ENCODE results near the gene DUS1L.

DNA sequence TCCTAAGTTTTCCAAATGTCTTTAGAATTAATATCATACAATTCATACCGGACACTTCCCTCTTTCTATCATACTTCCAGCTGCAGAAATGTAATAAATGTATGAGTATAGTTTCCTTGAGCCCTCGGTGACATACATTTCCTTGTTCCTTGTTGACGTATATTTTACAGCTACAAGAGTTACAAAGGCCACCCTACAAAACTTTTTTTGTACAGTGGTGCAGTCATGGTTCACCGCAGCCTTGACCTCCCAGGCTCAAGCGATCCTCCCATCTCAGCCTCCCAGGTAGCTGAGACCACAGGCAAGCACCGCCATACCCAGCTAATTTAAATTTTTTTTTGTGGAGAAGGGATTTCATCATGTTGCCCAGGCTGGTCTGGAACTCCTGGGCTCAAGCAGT, 7.2 kb upstream of the DUS1L start:
- TF ChIP-seq, protein P1, sequence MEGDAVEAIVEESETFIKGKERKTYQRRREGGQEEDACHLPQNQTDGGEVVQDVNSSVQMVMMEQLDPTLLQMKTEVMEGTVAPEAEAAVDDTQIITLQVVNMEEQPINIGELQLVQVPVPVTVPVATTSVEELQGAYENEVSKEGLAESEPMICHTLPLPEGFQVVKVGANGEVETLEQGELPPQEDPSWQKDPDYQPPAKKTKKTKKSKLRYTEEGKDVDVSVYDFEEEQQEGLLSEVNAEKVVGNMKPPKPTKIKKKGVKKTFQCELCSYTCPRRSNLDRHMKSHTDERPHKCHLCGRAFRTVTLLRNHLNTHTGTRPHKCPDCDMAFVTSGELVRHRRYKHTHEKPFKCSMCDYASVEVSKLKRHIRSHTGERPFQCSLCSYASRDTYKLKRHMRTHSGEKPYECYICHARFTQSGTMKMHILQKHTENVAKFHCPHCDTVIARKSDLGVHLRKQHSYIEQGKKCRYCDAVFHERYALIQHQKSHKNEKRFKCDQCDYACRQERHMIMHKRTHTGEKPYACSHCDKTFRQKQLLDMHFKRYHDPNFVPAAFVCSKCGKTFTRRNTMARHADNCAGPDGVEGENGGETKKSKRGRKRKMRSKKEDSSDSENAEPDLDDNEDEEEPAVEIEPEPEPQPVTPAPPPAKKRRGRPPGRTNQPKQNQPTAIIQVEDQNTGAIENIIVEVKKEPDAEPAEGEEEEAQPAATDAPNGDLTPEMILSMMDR (IDR thresholded peaks at IDR 0.05): no peak
- TF ChIP-seq POLR2AphosphoS5 (IDR thresholded peaks at IDR 0.05): peak in 1 of 3 donors; percentile 32
- TF ChIP-seq POLR2A (IDR thresholded peaks at IDR 0.05): peak; percentile 32
- TF ChIP-seq EP300 (IDR thresholded peaks at IDR 0.05; ENCODE audit: low read depth): peak; percentile 25
